A549 (cell line): ENCODE measurements around the gene LIN7A. TPM values are rescaled to one million over a fixed set of nuclear protein-coding genes. Genes with fewer than 3 reads are reported as not detected.

Experiments used
- ATAC-seq, 2 experiments: fragments of 200-7000 bp in 1 of 2; fragments of >200 bp in 1 of 2; cut with Nextera tagmentation in 1 of 2; cut with Tn5 transposase in 1 of 2; 3 replicates each; pipeline versions ENCODE4 v1.8.0 to v1.9.1; 2018 to 2020; ENCODE audit warnings: mild to moderate bottlenecking in 1 of 2, moderate library complexity in 1 of 2
- CTCF ChIA-PET: fragments of 300-600 bp; sonication (Branson Sonifier 250); formaldehyde crosslinking; extraction: SDS; loops from one replicate; lab custom pipeline; 2021; ENCODE audit warnings: antibody characterized with exemption, inconsistent platforms; lab: Yijun Ruan, JAX
- POLR2A ChIA-PET: fragments of 350-600 bp; formaldehyde crosslinking; extraction: SDS; loops from one replicate; lab custom pipeline; 2021; ENCODE audit warnings: antibody characterized with exemption, inconsistent platforms; lab: Yijun Ruan, JAX
- DNase-seq, 2 experiments: peaks; one replicate each; pipeline versions ENCODE4 v3.0.0 to v3.0.0-alpha.2; 2011 to 2016; ENCODE audit warnings: low read depth in 1 of 2, low spot score in 1 of 2
- FAIRE-seq: peaks from 2 replicates; lab custom pipeline; 2011; peaks lifted over from hg19 to GRCh38; lab: Jason Lieb, UNC
- H3K27ac ChIP-seq, 2 experiments: fragments of >200 bp; sonication (Bioruptor Twin); formaldehyde crosslinking; 3 replicates each; pipeline ENCODE4 v1.5.1; 2016 to 2017
- H3K4me1 ChIP-seq: fragments of >200 bp; sonication (Bioruptor Twin); formaldehyde crosslinking; 3 replicates; pipeline ENCODE4 v1.6.1; 2016
- H3K4me2 ChIP-seq: fragments of >200 bp; sonication (Bioruptor Twin); formaldehyde crosslinking; 3 replicates; pipeline ENCODE4 v1.6.1; 2016
- H3K4me3 ChIP-seq: fragments of >200 bp; sonication (Bioruptor Twin); formaldehyde crosslinking; 3 replicates; pipeline ENCODE4 v1.5.1; 2016
- H3K9me3 ChIP-seq: fragments of >200 bp; sonication (Bioruptor Twin); formaldehyde crosslinking; 3 replicates; pipeline ENCODE4 v1.6.1; 2016
- ATOH8 ChIP-seq: fragments of 250-450 bp; sonication (Bioruptor Pico); IDR thresholded peaks from 2 replicates; pipeline ENCODE4 v1.5.0; 2020; ENCODE audit warnings: low read depth, mild to moderate bottlenecking, moderate library complexity
- CBX2 ChIP-seq: fragments of 200-600 bp; sonication (generic); IDR thresholded peaks from 2 replicates; pipeline ENCODE4 v1.6.1; 2016; ENCODE audit warnings: low read depth, mild to moderate bottlenecking, borderline replicate concordance
- CBX8 ChIP-seq: fragments of 200-600 bp; sonication (generic); IDR thresholded peaks from 2 replicates; pipeline ENCODE4 v1.6.1; 2016
- CEBPB ChIP-seq, 2 experiments: fragments of >200 bp in 1 of 2; sonication (Bioruptor Twin) in 1 of 2; formaldehyde crosslinking in 1 of 2; IDR thresholded peaks; 2 replicates each; pipeline ENCODE4 v1.6.1; 2012 to 2016
- CHD4 ChIP-seq: fragments of 200-600 bp; sonication (generic); IDR thresholded peaks from 2 replicates; pipeline ENCODE4 v1.6.1; 2016; ENCODE audit warnings: antibody characterized with exemption, mild to moderate bottlenecking, borderline replicate concordance
- CTCF ChIP-seq: fragments of >200 bp; sonication (Bioruptor Twin); formaldehyde crosslinking; IDR thresholded peaks from 3 replicates; pipeline ENCODE4 v1.5.1; 2016
- E2F6 ChIP-seq: IDR thresholded peaks from 2 replicates; pipeline ENCODE4 v1.6.1; 2012; ENCODE audit warnings: low read depth, borderline replicate concordance
- EP300 ChIP-seq, 2 experiments: fragments of >200 bp; sonication (Bioruptor Twin); formaldehyde crosslinking; IDR thresholded peaks; 2 replicates in 1 of 2; 3 replicates in 1 of 2; pipeline ENCODE4 v1.6.1; 2016 to 2017
- ESRRA ChIP-seq: fragments of 150-350 bp; IDR thresholded peaks from 2 replicates; pipeline ENCODE4 v1.6.1; 2014; ENCODE audit warnings: mild to moderate bottlenecking, low read length, borderline replicate concordance
- FOSB ChIP-seq: fragments of 250-450 bp; sonication (Bioruptor Pico); IDR thresholded peaks from 2 replicates; pipeline ENCODE4 v1.5.0; 2020; ENCODE audit warnings: mild to moderate bottlenecking, moderate library complexity
- HOXA7 ChIP-seq: fragments of 250-450 bp; sonication (Bioruptor Pico); IDR thresholded peaks from 2 replicates; pipeline ENCODE4 v1.5.0; 2020; ENCODE audit warnings: mild to moderate bottlenecking, moderate library complexity
- HOXB13 ChIP-seq: fragments of 250-450 bp; sonication (Bioruptor Pico); IDR thresholded peaks from 2 replicates; pipeline ENCODE4 v1.5.0; 2020; ENCODE audit warnings: low read depth, mild to moderate bottlenecking, moderate library complexity
- MAFK ChIP-seq: fragments of 450-650 bp; IDR thresholded peaks from 2 replicates; pipeline ENCODE4 v1.6.1; 2014; ENCODE audit not compliant: partially characterized antibody
- NPAS2 ChIP-seq: fragments of 250-450 bp; sonication (Bioruptor Pico); IDR thresholded peaks from 2 replicates; pipeline ENCODE4 v1.8.0; 2022; ENCODE audit warnings: mild to moderate bottlenecking, moderate library complexity, borderline replicate concordance
- PBX3 ChIP-seq: IDR thresholded peaks from 2 replicates; pipeline ENCODE4 v1.6.1; 2012
- PHF8 ChIP-seq: fragments of 200-600 bp; sonication (generic); IDR thresholded peaks from 2 replicates; pipeline ENCODE4 v1.6.1; 2016; ENCODE audit warnings: low read depth, mild to moderate bottlenecking, antibody characterized with exemption, moderate library complexity, borderline replicate concordance
- RARB ChIP-seq: fragments of 250-450 bp; sonication (Bioruptor Pico); IDR thresholded peaks from 2 replicates; pipeline ENCODE4 v1.8.0; 2021; ENCODE audit warnings: mild to moderate bottlenecking, moderate library complexity
- RFX5 ChIP-seq: fragments of 450-650 bp; IDR thresholded peaks from 2 replicates; pipeline ENCODE4 v1.7.1; 2014; ENCODE audit warnings: antibody characterized with exemption, mild to moderate bottlenecking, moderate library complexity
- SMC3 ChIP-seq: fragments of >200 bp; sonication (Bioruptor Twin); formaldehyde crosslinking; IDR thresholded peaks from 3 replicates; pipeline ENCODE4 v1.6.1; 2018; ENCODE audit warnings: inconsistent platforms
- TFCP2L1 ChIP-seq: fragments of 250-450 bp; sonication (Bioruptor Pico); IDR thresholded peaks from 2 replicates; pipeline ENCODE4 v1.5.0; 2021; ENCODE audit warnings: mild to moderate bottlenecking
- TP53 ChIP-seq: fragments of 250-450 bp; sonication (Bioruptor Pico); IDR thresholded peaks from 2 replicates; pipeline ENCODE4 v1.5.0; 2021; ENCODE audit warnings: mild to moderate bottlenecking, moderate library complexity
- ZFP36 ChIP-seq: fragments of 450-650 bp; IDR thresholded peaks from 2 replicates; pipeline ENCODE4 v1.6.1; 2014; ENCODE audit warnings: borderline replicate concordance; ENCODE audit not compliant: partially characterized antibody
- ZNF302 ChIP-seq: fragments of 250-450 bp; sonication (Bioruptor Pico); IDR thresholded peaks from 2 replicates; pipeline ENCODE4 v1.9.0; 2021; ENCODE audit warnings: inconsistent platforms, mild to moderate bottlenecking, moderate library complexity
- WGBS: methylation state at CpG from one replicate; pipeline ENCODE4 v1.1.6; 2017; ENCODE audit errors: missing lambda C conversion rate; 5-methylcytosine and 5-hydroxymethylcytosine counted together
- polyA plus RNA-seq, 4 experiments: library from polyadenylated mRNA; depleted of rRNA in 3 of 4; stranded (reverse); fragments of >200 nt; fragmentation: RNase III in 1 of 4; extraction: RNeasy Plus Mini Kit Qiagen cat#74134 plus additional on column Dnase treatment in 1 of 4; gene quantifications; 2 replicates in 3 of 4; 3 replicates in 1 of 4; pipeline ENCODE4 v1.2.3, GENCODE V29; 2011 to 2017
- TF ChIP-seq, protein P1 (sequence below): fragments of >200 bp; sonication (Bioruptor Twin); formaldehyde crosslinking; IDR thresholded peaks from 3 replicates; pipeline ENCODE4 v1.6.1; 2016
- TF ChIP-seq, protein P2 (sequence below): fragments of 450-650 bp; IDR thresholded peaks from 2 replicates; pipeline ENCODE4 v1.6.1; 2014; ENCODE audit warnings: antibody characterized with exemption
- TF ChIP-seq, protein P3 (sequence below): fragments of >200 bp; sonication (Bioruptor Twin); formaldehyde crosslinking; IDR thresholded peaks from 2 replicates; pipeline ENCODE4 v1.6.1; 2016

Gene LIN7A
- polyA plus RNA-seq, 2 of the 4 experiments (the other 2 are of a cell fraction) = 0.23 to 2.6 TPM

- CTCF ChIA-PET = no interaction called here
- FAIRE-seq (no peak), DNase-seq (no peak), ATAC-seq (no peak)
- POLR2A ChIA-PET = no interaction called here
- no peaks in the 10 kb centered on the region for H3K9me3 ChIP-seq
- WGBS = 18% methylated on average over 3 of the region's 3 CpGs
- no peak overlapping the region for H3K4me2 ChIP-seq
- TF ChIP-seq CTCF = no peak
- no peak for TF ChIP-seq SMC3
- no peak for TF ChIP-seq ESRRA
- no peak for TF ChIP-seq ZFP36
- no peak for TF ChIP-seq CBX2
- no peaks in the 10 kb centered on the region for H3K4me1 ChIP-seq
- no peak overlapping the region for H3K4me3 ChIP-seq
- no peak overlapping the region for H3K27ac ChIP-seq
Measured at GRCh38 chr12:80802652-80803400, 134.9 kb downstream of the LIN7A start.

DNA sequence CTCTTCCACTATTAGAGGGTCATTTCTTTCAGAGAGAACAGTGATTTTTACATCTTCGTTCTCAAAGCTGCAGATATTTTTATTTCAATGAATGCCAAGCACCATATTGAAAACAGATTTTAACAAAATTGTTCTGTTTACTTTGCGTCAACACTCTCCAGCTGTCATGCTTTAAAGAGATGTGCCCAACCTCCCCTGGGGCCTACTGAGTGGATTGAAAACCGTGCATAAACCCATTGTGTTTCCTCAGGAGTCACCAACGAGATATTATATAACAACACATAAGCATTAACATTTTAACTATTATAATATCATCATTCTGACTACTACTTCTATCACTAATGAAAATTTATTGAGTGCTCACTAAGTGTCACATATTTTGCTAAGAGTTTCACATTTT, 139.5 kb downstream of the LIN7A start:
- POLR2A ChIA-PET = no interaction called here
- 26% methylated on average over 4 of the region's 4 CpGs for WGBS
- Histone ChIP-seq H3K27ac (no peak overlapping the region), H3K9me3 (no peaks in the 10 kb centered on the region), H3K4me3 (no peak overlapping the region), H3K4me2 (no peak overlapping the region), H3K4me1 (no peaks in the 10 kb centered on the region)
- CTCF ChIA-PET = no interaction called here
- no peak for TF ChIP-seq SMC3
- TF ChIP-seq, protein P1, sequence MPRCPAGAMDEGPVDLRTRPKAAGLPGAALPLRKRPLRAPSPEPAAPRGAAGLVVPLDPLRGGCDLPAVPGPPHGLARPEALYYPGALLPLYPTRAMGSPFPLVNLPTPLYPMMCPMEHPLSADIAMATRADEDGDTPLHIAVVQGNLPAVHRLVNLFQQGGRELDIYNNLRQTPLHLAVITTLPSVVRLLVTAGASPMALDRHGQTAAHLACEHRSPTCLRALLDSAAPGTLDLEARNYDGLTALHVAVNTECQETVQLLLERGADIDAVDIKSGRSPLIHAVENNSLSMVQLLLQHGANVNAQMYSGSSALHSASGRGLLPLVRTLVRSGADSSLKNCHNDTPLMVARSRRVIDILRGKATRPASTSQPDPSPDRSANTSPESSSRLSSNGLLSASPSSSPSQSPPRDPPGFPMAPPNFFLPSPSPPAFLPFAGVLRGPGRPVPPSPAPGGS = no peak
- TF ChIP-seq HOXB13 (CRISPR knock-in tag) = no peak
- TF ChIP-seq MAFK = no peak
- TF ChIP-seq TP53 (CRISPR knock-in tag) = no peak
- TF ChIP-seq CEBPB (IDR thresholded peaks at IDR 0.05) = no peak
- TF ChIP-seq EP300 (IDR thresholded peaks at IDR 0.05) = no peak
- no peak for TF ChIP-seq ZNF302
- no peak for TF ChIP-seq ESRRA
- ATAC-seq (no peak), FAIRE-seq (no peak), DNase-seq (no peak)

- POLR2A ChIA-PET = no interaction called here
- CTCF ChIA-PET = interaction anchor here (1.3 kb wide), 1 partner anchor 16 kb away, joined by 3 read pairs; no protein-coding TSS in a partner anchor
- no peak for TF ChIP-seq RARB (CRISPR knock-in tag)
- no peak for TF ChIP-seq TP53 (CRISPR knock-in tag)
- TF ChIP-seq, protein P2, sequence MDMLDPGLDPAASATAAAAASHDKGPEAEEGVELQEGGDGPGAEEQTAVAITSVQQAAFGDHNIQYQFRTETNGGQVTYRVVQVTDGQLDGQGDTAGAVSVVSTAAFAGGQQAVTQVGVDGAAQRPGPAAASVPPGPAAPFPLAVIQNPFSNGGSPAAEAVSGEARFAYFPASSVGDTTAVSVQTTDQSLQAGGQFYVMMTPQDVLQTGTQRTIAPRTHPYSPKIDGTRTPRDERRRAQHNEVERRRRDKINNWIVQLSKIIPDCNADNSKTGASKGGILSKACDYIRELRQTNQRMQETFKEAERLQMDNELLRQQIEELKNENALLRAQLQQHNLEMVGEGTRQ = no peak
- TF ChIP-seq E2F6 = no peak
- TF ChIP-seq, protein P3, sequence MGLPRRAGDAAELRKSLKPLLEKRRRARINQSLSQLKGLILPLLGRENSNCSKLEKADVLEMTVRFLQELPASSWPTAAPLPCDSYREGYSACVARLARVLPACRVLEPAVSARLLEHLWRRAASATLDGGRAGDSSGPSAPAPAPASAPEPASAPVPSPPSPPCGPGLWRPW = no peak
- no peak for TF ChIP-seq HOXB13 (CRISPR knock-in tag)
- TF ChIP-seq PBX3 = no peak
- no peak for TF ChIP-seq ATOH8 (CRISPR knock-in tag)
- no peak for TF ChIP-seq HOXA7
- no peak for TF ChIP-seq CHD4
- TF ChIP-seq TFCP2L1 (CRISPR knock-in tag) = no peak
- TF ChIP-seq FOSB (CRISPR knock-in tag) = no peak
- no peak for TF ChIP-seq PHF8
- TF ChIP-seq CBX8 = no peak
- no peak for TF ChIP-seq RFX5
- no peak for TF ChIP-seq NPAS2
- no peak for TF ChIP-seq CBX2
Measured at GRCh38 chr12:80794551-80794950, 143.2 kb downstream of the LIN7A start.

More at GRCh38 chr12:80794551-80794950, 143.2 kb downstream of the LIN7A start:
- Histone ChIP-seq H3K9me3 (no peaks in the 10 kb centered on the region), H3K4me1 (no peaks in the 10 kb centered on the region), H3K27ac (no peak overlapping the region), H3K4me3 (no peak overlapping the region), H3K4me2 (no peak overlapping the region)
- no peak for DNase-seq
- WGBS = 10% methylated on average over 1 of the region's 1 CpG
- ATAC-seq = no peak
- FAIRE-seq = no peak
